ENCODE measurements around the gene ZNF343.
"Not testable (repeated sequence)": the region's sequence is repeated elsewhere in the genome, so short reads cannot be mapped to it uniquely, and the experiment has no call there.

ZNF343 gene

DNA sequence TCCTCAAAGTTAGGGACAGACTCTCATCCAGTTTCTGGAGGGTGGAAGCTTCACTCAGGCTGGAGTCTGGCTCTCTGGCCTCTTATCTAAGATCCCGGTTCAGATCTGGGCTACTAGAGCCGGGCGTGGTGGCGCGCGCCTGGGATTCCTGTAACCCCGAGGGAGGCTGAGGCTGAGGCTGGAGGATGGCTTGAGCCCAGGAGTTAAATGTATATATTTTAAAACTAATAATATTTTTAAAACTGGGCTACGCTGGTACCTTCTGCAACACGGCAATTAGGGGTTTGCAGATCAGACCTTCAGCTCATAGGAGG is 710 bp upstream of the ZNF343 start:
- TF ChIP-seq, protein P1, sequence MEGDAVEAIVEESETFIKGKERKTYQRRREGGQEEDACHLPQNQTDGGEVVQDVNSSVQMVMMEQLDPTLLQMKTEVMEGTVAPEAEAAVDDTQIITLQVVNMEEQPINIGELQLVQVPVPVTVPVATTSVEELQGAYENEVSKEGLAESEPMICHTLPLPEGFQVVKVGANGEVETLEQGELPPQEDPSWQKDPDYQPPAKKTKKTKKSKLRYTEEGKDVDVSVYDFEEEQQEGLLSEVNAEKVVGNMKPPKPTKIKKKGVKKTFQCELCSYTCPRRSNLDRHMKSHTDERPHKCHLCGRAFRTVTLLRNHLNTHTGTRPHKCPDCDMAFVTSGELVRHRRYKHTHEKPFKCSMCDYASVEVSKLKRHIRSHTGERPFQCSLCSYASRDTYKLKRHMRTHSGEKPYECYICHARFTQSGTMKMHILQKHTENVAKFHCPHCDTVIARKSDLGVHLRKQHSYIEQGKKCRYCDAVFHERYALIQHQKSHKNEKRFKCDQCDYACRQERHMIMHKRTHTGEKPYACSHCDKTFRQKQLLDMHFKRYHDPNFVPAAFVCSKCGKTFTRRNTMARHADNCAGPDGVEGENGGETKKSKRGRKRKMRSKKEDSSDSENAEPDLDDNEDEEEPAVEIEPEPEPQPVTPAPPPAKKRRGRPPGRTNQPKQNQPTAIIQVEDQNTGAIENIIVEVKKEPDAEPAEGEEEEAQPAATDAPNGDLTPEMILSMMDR (conservative IDR thresholded peaks at IDR 0.05; ENCODE audit: low read depth, low read length), result peak; percentile 0
- H3K4me3 ChIP-seq (ENCODE audit: low read depth, low read length), result peak overlapping the region; percentile 94

DNA sequence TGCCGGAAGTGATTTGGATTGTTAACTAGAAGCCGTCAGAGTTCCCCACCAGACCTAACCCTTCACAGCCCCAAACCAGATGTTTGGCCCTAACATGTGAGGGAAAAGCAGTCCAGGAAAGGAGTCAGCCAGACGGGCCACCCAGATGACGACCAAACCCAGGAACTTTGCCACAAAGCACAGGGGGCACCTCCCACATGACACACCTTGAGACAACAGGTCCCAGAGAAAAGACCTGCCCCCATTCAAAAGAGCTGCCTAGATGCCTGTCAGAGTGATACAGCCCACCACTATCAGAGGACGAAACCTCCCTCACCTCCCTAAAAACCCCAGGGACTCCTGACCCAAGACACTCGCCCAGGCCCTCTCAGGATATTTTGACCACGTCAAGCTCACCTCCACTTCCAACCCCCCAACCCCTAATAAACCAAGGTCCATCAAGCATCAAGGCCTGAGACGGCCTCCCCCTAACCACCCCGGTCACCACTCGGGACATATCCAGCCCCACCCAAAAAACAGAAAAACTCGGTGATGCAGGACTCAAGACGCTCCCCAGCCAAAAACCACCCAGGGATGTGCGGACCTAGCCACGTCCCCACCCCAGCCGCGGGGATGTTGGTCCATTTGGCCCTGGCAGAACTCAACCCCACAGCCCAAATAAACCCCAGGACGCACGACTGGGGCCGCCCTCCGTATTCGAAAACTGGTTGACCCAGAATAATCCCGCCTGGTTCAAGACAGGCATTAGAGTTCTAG is 662 bp downstream of the ZNF343 start:
- DNase-seq (ENCODE audit: low read depth), result peak; percentile 22
- TF ChIP-seq, protein P1 (conservative IDR thresholded peaks at IDR 0.05; ENCODE audit: low read depth, low read length), result no peak
- H3K4me3 ChIP-seq (ENCODE audit: low read depth, low read length), result peak overlapping the region; percentile 94

More for the DNA sequence above, 710 bp upstream of the ZNF343 start:
- DNase-seq (ENCODE audit: low read depth), result peak; percentile 24

DNA sequence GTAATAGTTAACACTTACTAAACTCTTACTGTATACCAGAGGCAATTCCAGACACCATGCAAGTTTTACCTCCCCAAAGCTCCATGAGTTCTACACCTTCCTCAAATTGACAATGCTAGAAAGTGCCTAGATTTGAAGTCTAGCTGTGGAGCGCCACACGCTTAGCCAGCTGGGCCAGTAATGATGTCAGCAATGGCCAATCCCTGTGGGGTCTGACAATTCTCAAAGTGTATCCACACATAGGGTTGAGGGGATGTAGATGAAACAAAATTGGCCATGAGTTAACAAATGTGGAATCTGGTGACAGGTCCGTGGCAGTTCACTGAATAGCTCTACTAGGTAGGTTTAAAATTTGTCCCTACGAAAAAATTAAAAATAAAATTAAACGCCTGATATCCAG is 1.3 kb downstream of the ZNF343 start:
- TF ChIP-seq, protein P1 (conservative IDR thresholded peaks at IDR 0.05; ENCODE audit: low read depth, low read length), result no peak
- DNase-seq (ENCODE audit: low read depth), result peak; percentile 10
- H3K4me3 ChIP-seq (ENCODE audit: low read depth, low read length), result peak overlapping the region; percentile 94

DNA sequence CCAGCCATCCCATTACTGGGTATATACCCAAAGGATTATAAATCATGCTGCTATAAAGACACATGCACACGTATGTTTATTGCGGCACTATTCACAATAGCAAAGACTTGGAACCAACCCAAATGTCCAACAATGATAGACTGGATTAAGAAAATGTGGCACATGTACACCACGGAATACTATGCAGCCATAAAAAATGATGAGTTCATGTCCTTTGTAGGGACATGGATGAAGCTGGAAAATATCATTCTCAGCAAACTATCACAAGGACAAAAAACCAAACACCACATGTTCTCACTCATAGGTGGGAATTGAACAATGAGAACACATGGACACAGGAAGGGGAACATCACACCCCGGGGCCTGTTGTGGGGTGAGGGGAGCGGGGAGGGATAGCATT is 2.3 kb downstream of the ZNF343 start:
- not testable (repeated sequence) for DNase-seq (ENCODE audit: low read depth); H3K4me3 ChIP-seq (ENCODE audit: low read depth, low read length)

DNA sequence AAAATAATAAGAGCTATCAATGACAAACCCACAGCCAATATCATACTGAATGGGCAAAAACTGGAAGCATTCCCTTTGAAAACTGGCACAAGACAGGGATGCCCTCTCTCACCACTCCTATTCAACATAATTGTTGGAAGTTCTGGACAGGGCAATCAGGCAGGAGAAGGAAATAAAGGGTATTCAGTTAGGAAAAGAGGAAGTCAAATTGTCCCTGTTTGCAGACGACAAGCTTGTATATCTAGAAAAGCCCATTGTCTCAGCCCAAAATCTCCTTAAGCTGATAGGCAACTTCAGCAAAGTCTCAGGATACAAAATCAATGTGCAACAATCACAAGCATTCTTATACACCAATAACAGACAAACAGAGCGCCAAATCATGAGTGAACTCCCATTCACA is 3.9 kb downstream of the ZNF343 start:
- not testable (repeated sequence) for DNase-seq (ENCODE audit: low read depth); H3K4me3 ChIP-seq (ENCODE audit: low read depth, low read length)

DNA sequence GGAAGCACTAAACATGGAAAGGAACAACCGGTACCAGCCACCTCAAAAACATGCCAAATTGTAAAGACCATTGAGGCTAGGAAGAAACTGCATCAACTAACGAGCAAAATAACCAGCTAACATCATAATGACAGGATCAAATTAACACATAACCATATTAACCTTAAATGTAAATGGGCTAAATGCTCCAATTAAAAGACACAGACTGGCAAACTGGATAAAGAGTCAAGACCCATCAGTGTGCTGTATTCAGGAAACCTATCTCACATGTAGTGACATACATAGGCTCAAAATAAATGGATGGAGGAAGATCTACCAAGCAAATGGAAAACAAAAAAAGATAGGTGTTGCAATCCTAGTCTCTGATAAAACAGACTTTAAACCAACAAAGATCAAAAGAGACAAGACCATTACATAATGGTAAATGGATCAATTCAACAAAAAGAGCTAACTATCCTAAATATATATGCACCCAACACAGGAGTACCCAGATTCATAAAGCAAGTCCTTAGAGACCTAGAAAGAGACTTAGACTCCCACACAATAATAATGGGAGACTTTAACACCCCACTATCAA is 5.8 kb downstream of the ZNF343 start:
- DNase-seq (ENCODE audit: low read depth); H3K4me3 ChIP-seq (ENCODE audit: low read depth, low read length): not testable (repeated sequence)

DNA sequence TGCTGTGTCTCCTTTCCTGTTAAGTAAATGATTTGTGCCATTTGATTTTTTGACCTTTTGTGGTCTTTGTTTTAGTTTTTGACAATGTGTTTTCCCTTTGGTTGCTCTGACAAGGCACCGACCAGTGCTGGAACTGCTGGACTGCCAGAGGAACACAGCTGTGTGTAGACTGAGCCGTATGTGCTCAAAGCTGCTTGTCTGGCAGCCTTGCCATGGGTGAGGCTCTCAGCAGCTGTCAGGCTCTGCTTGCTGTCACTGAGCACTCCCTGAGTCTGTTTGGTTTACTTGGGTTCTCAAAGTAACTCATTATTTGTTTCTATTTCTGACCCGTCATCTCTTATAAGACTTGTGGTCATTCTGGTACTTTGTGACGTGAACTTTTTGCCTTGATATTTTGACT is 23.1 kb downstream of the ZNF343 start:
- DNase-seq (ENCODE audit: low read depth), result no peak
- no peak overlapping the region for H3K4me3 ChIP-seq (ENCODE audit: low read depth, low read length)
- TF ChIP-seq, protein P1 (conservative IDR thresholded peaks at IDR 0.05; ENCODE audit: low read depth, low read length), result no peak

DNA sequence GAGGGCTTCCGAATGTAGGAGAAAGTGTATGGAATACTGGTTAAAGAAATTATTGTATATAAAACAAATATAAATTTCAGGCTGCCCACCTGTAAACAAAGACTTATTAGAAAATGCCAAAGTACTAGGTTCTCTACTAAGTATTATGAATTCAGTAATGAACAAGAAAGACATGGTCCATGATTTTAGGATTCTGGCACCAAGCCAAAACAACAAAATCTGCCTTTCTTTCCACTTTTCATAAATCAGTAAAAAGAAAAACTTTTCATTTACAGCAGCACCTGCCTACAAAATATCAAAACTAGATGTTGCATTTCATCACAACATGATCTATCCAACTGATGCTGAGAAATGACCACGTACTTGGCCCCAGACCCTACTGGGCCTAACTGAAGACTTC is 23.6 kb downstream of the ZNF343 start:
- TF ChIP-seq, protein P1 (conservative IDR thresholded peaks at IDR 0.05; ENCODE audit: low read depth, low read length), result no peak
- no peak for DNase-seq (ENCODE audit: low read depth)
- no peak overlapping the region for H3K4me3 ChIP-seq (ENCODE audit: low read depth, low read length)
